GM21619 (cell line): ENCODE results near the gene ADAMTS12.

Experiments
- ATAC-seq: cut with Tn5 transposase; IDR thresholded peaks from one replicate; pipeline ENCODE4 v1.9.1; 2021; ENCODE audit not compliant: unreplicated experiment

The ADAMTS12 gene

GRCh38 chr5:33850100-33850594 lies 41.6 kb downstream of the ADAMTS12 start:
- ATAC-seq = peak; percentile 94

- ATAC-seq = no peak
Observed at GRCh38 chr5:33848554-33848953, 43.2 kb downstream of the ADAMTS12 start.

- ATAC-seq = no peak
Observed at GRCh38 chr5:33846851-33847250, 44.9 kb downstream of the ADAMTS12 start.

GRCh38 chr5:33843579-33843978 lies 48.2 kb downstream of the ADAMTS12 start:
- no peak for ATAC-seq

GRCh38 chr5:33842456-33842855 lies 49.3 kb downstream of the ADAMTS12 start:
- no peak for ATAC-seq

- ATAC-seq = no peak
Observed at GRCh38 chr5:33841891-33842290, 49.9 kb downstream of the ADAMTS12 start.

- peak; percentile 86 for ATAC-seq
Observed at GRCh38 chr5:33840927-33841547, 50.8 kb downstream of the ADAMTS12 start.

- no peak for ATAC-seq
Observed at GRCh38 chr5:33837301-33837700, 54.5 kb downstream of the ADAMTS12 start.

- ATAC-seq = no peak
Observed at GRCh38 chr5:33834334-33834733, 57.5 kb downstream of the ADAMTS12 start.

- ATAC-seq = no peak
Observed at GRCh38 chr5:33833237-33833575, 58.6 kb downstream of the ADAMTS12 start.

- no peak for ATAC-seq
Observed at GRCh38 chr5:33832404-33833236, 59.2 kb downstream of the ADAMTS12 start.

- no peak for ATAC-seq
Observed at GRCh38 chr5:33831041-33831440, 60.7 kb downstream of the ADAMTS12 start.

GRCh38 chr5:33829430-33829829 lies 62.4 kb downstream of the ADAMTS12 start:
- no peak for ATAC-seq

- ATAC-seq = no peak
Observed at GRCh38 chr5:33828626-33829308, 63.0 kb downstream of the ADAMTS12 start.

- no peak for ATAC-seq
Observed at GRCh38 chr5:33827885-33828284, 63.9 kb downstream of the ADAMTS12 start.

- ATAC-seq = no peak
Observed at GRCh38 chr5:33827018-33827707, 64.6 kb downstream of the ADAMTS12 start.

- ATAC-seq = peak; percentile 66
Observed at GRCh38 chr5:33824516-33825195, 67.1 kb downstream of the ADAMTS12 start.

- ATAC-seq = no peak
Observed at GRCh38 chr5:33817301-33817700, 74.5 kb downstream of the ADAMTS12 start.

GRCh38 chr5:33816791-33817190 lies 75.0 kb downstream of the ADAMTS12 start:
- no peak for ATAC-seq

GRCh38 chr5:33812746-33813145 lies 79.0 kb downstream of the ADAMTS12 start:
- ATAC-seq = no peak
